IMR-90 (cell line): ENCODE data around the gene ERAP2. TPM values are rescaled to one million over a fixed set of nuclear protein-coding genes. Genes with fewer than 3 reads are reported as not detected.

ENCODE experiments used
- ATAC-seq: fragments of 200-7000 bp; cut with Tn5 transposase; 2 replicates; pipeline ENCODE4 v1.9.1; 2020; ENCODE audit warnings: low read depth, mild to moderate bottlenecking, moderate library complexity
- BruUV-seq: library from RNA; stranded (reverse); fragments of 400-500 nt; replicated peaks from 2 replicates; lab custom pipeline; 2021; lab: Mats Ljungman, UMichigan
- CTCF ChIA-PET: fragments of 300-600 bp; formaldehyde crosslinking; extraction: SDS; loops from one replicate; lab custom pipeline; 2021; ENCODE audit warnings: antibody characterized with exemption; lab: Yijun Ruan, JAX
- POLR2A ChIA-PET: fragments of 300-600 bp; sonication (Branson Sonifier 250); formaldehyde crosslinking; loops from one replicate; lab custom pipeline; 2022; ENCODE audit warnings: antibody characterized with exemption; ENCODE audit not compliant: unreplicated experiment; lab: Charles Lee
- DNase-seq: peaks from one replicate; pipeline ENCODE4 v3.0.0; 2013
- H2AFZ ChIP-seq: replicated peaks from 2 replicates; pipeline ENCODE3; 2013; ENCODE audit warnings: low read length, mild to moderate bottlenecking; ENCODE audit not compliant: poor library complexity
- H2AK5ac ChIP-seq: 2 replicates; pipeline ENCODE4 v1.6.1; 2013; ENCODE audit warnings: low read depth, low read length, inconsistent platforms
- H2AK9ac ChIP-seq: replicated peaks from 2 replicates; pipeline ENCODE3; 2013; ENCODE audit warnings: mild to moderate bottlenecking, low read depth, low read length, moderate library complexity; ENCODE audit not compliant: poor library complexity
- H2BK120ac ChIP-seq: 2 replicates; pipeline ENCODE4 v1.6.1; 2013; ENCODE audit warnings: low read depth, low read length, inconsistent platforms
- H2BK15ac ChIP-seq: 3 replicates; pipeline ENCODE4 v1.6.1; 2013; ENCODE audit warnings: low read depth, low read length, inconsistent platforms
- H2BK20ac ChIP-seq: 2 replicates; pipeline ENCODE4 v1.6.1; 2013; ENCODE audit warnings: low read depth, mild to moderate bottlenecking, inconsistent platforms, low read length, moderate library complexity
- H2BK5ac ChIP-seq: 2 replicates; pipeline ENCODE4 v1.6.1; 2013; ENCODE audit warnings: mild to moderate bottlenecking, low read depth, low read length, inconsistent platforms; ENCODE audit not compliant: poor library complexity, severe bottlenecking
- H3K14ac ChIP-seq: replicated peaks from 2 replicates; pipeline ENCODE4 v1.6.1; 2013; ENCODE audit warnings: low read depth, low read length, inconsistent platforms
- H3K18ac ChIP-seq: 2 replicates; pipeline ENCODE4 v1.6.1; 2013; ENCODE audit warnings: low read depth, low read length, control low read depth
- H3K23ac ChIP-seq: 2 replicates; pipeline ENCODE4 v1.6.1; 2013; ENCODE audit warnings: low read depth, low read length, inconsistent platforms
- H3K27ac ChIP-seq: 2 replicates; pipeline ENCODE4 v1.5.1; 2013; ENCODE audit warnings: mild to moderate bottlenecking, control low read depth, low read length; ENCODE audit not compliant: insufficient read depth
- H3K27me3 ChIP-seq: 2 replicates; pipeline ENCODE4 v1.6.1; 2013; ENCODE audit warnings: low read length; ENCODE audit not compliant: control insufficient read depth, insufficient read depth
- H3K36me3 ChIP-seq: 2 replicates; pipeline ENCODE4 v1.6.1; 2013; ENCODE audit warnings: low read length, mixed read lengths; ENCODE audit not compliant: control insufficient read depth, insufficient read depth
- H3K4ac ChIP-seq: 2 replicates; pipeline ENCODE4 v1.6.1; 2013; ENCODE audit warnings: low read depth, low read length, inconsistent platforms
- H3K4me1 ChIP-seq: 2 replicates; pipeline ENCODE4 v1.6.1; 2013; ENCODE audit warnings: low read length, mixed read lengths; ENCODE audit not compliant: control insufficient read depth, insufficient read depth
- H3K4me2 ChIP-seq: 2 replicates; pipeline ENCODE4 v1.6.1; 2013; ENCODE audit warnings: low read depth, mild to moderate bottlenecking, control low read depth, low read length, moderate library complexity
- H3K4me3 ChIP-seq: 2 replicates; pipeline ENCODE4 v1.5.1; 2013; ENCODE audit warnings: low read depth, mild to moderate bottlenecking, control low read depth, low read length, moderate library complexity; ENCODE audit not compliant: insufficient read depth
- H3K56ac ChIP-seq: 2 replicates; pipeline ENCODE4 v1.6.1; 2013; ENCODE audit warnings: low read length, inconsistent platforms; ENCODE audit not compliant: insufficient read depth; ENCODE audit errors: extremely low read depth
- H3K79me1 ChIP-seq, 2 experiments: 2 replicates each; pipeline ENCODE4 v1.6.1; 2013; ENCODE audit warnings: low read length in 2 of 2, inconsistent platforms in 1 of 2, low read depth in 1 of 2
- H3K9ac ChIP-seq: 2 replicates; pipeline ENCODE4 v1.6.1; 2013; ENCODE audit warnings: low read depth, low read length, control low read depth
- H3K9me1 ChIP-seq: 2 replicates; pipeline ENCODE4 v1.6.1; 2013; ENCODE audit warnings: low read length, inconsistent platforms; ENCODE audit not compliant: insufficient read depth
- H3K9me3 ChIP-seq: 2 replicates; pipeline ENCODE4 v1.6.1; 2013; ENCODE audit warnings: low read length; ENCODE audit not compliant: control insufficient read depth, insufficient read depth
- H4K20me1 ChIP-seq: 2 replicates; pipeline ENCODE4 v1.6.1; 2013; ENCODE audit warnings: low read length, inconsistent platforms; ENCODE audit not compliant: insufficient read depth
- H4K5ac ChIP-seq: 2 replicates; pipeline ENCODE4 v1.6.1; 2013; ENCODE audit warnings: mild to moderate bottlenecking, low read depth, low read length, control low read depth
- H4K8ac ChIP-seq, 2 experiments: 2 replicates each; pipeline ENCODE4 v1.6.1; 2013; ENCODE audit warnings: low read depth in 2 of 2, low read length in 2 of 2, control low read depth in 1 of 2, inconsistent platforms in 1 of 2
- H4K91ac ChIP-seq: 2 replicates; pipeline ENCODE4 v1.6.1; 2013; ENCODE audit warnings: low read depth, low read length, inconsistent platforms; ENCODE audit not compliant: insufficient read depth
- BHLHE40 ChIP-seq: fragments of 150-350 bp; IDR thresholded peaks from 2 replicates; pipeline ENCODE4 v1.6.1; 2016; ENCODE audit warnings: mild to moderate bottlenecking, low read depth, low read length
- CEBPB ChIP-seq: IDR thresholded peaks from 2 replicates; pipeline ENCODE4 v1.6.1; 2012; ENCODE audit warnings: low read depth, low read length, improper control_type of control experiment
- MAFK ChIP-seq: IDR thresholded peaks from 2 replicates; pipeline ENCODE4 v1.6.1; 2012; ENCODE audit warnings: low read depth, low read length, improper control_type of control experiment
- MAZ ChIP-seq: IDR thresholded peaks from 2 replicates; pipeline ENCODE4 v1.6.1; 2012; ENCODE audit warnings: low read depth, mild to moderate bottlenecking, low read length, improper control_type of control experiment, moderate library complexity, borderline replicate concordance
- MXI1 ChIP-seq: IDR thresholded peaks from 2 replicates; pipeline ENCODE4 v1.6.1; 2012; ENCODE audit warnings: low read depth, mild to moderate bottlenecking, low read length, moderate library complexity, borderline replicate concordance
- NFE2L2 ChIP-seq: fragments of 150-350 bp; IDR thresholded peaks from 2 replicates; pipeline ENCODE4 v1.6.1; 2016; ENCODE audit warnings: low read depth, mild to moderate bottlenecking, low read length
- POLR2A ChIP-seq: IDR thresholded peaks from 2 replicates; pipeline ENCODE4 v1.6.1; 2012; ENCODE audit warnings: mild to moderate bottlenecking, low read depth, low read length
- RCOR1 ChIP-seq: IDR thresholded peaks from 2 replicates; pipeline ENCODE4 v1.6.1; 2012; ENCODE audit warnings: mild to moderate bottlenecking, low read length, improper control_type of control experiment; ENCODE audit not compliant: insufficient replicate concordance
- RFX5 ChIP-seq: IDR thresholded peaks from 2 replicates; pipeline ENCODE4 v1.8.0; 2012; ENCODE audit warnings: low read depth, mild to moderate bottlenecking, low read length, moderate library complexity
- SMC3 ChIP-seq: fragments of 150-350 bp; IDR thresholded peaks from 2 replicates; pipeline ENCODE4 v1.6.1; 2016; ENCODE audit warnings: low read depth, mild to moderate bottlenecking, antibody characterized with exemption, low read length, moderate library complexity
- WGBS, 2 experiments: methylation state at CpG; one replicate each; pipeline versions ENCODE4 v1.1.5 to v1.1.7; 2013; ENCODE audit warnings: missing lambda C conversion rate in 2 of 2; ENCODE audit not compliant: insufficient read length in 1 of 2; ENCODE audit errors: extremely low coverage in 2 of 2; 5-methylcytosine and 5-hydroxymethylcytosine counted together
- dilution Hi-C: fragments of 300-500 bp; cut with HindIII; formaldehyde crosslinking; loops from one replicate; pipeline ENCODE4 v1.14.3; 2018; ENCODE audit warnings: low sequenced_read_pairs; ENCODE audit not compliant: unreplicated experiment
- in situ Hi-C: fragments of 300-500 bp; cut with MboI; formaldehyde crosslinking; loops from 3 replicates; pipeline ENCODE4 v1.14.3; 2019; ENCODE audit warnings: low sequenced_read_pairs, inconsistent platforms, mixed read lengths
- intact Hi-C: fragments of 100-400 bp; cut with micrococcal nuclease; formaldehyde crosslinking; loops from 2 replicates; pipeline ENCODE4 v1.10.0; 2022
- polyA plus RNA-seq, 3 experiments: library from polyadenylated mRNA; depleted of rRNA; stranded (reverse); fragments of >200 nt; gene quantifications; 2 replicates each; pipeline ENCODE4 v1.2.3, GENCODE V29; 2012; ENCODE audit warnings: low replicate concordance in 1 of 3
- total RNA-seq: library from RNA; depleted of rRNA; stranded (reverse); fragments of >200 nt; gene quantifications from 2 replicates; pipeline ENCODE4 v1.2.3, GENCODE V29; 2012
- TF ChIP-seq, protein P1 (sequence below): fragments of 150-350 bp; IDR thresholded peaks from 2 replicates; pipeline ENCODE4 v1.6.1; 2017; ENCODE audit warnings: mild to moderate bottlenecking, antibody characterized with exemption, low read length, low read depth
- TF ChIP-seq, protein P2 (sequence below): conservative IDR thresholded peaks from 2 replicates; pipeline ENCODE4 v1.5.1; 2012; ENCODE audit warnings: mild to moderate bottlenecking, low read depth, low read length, improper control_type of control experiment
- TF ChIP-seq, protein P3 (sequence below): fragments of 150-350 bp; IDR thresholded peaks from 2 replicates; pipeline ENCODE4 v1.6.1; 2016; ENCODE audit warnings: low read depth, mild to moderate bottlenecking, low read length, moderate library complexity, borderline replicate concordance

ERAP2 gene
- total and polyA plus RNA-seq, 2 of the 4 experiments (the other 2 are of a cell fraction): 10.6 to 21.3 TPM

DNA sequence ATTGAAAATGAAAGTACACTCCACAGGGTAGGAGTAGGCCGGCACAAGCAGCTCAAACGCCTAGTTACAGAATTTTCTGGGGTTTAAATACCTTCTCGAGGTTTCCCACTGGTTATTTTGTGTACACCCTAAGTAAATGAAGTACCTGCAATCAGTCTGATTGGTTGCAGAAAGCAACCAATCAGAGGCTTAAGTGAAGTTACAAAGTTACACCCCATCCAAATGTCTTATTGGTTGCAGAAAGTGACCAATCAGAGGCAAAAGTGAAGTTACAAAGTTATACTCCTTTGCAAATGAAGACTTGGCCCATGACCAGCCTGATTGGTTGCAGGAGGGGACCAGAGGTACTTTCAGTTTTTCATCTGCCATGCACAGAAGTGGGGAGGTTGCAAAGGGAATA, 33.2 kb upstream of the ERAP2 start:
- CTCF ChIA-PET: no interaction called here
- H3K18ac ChIP-seq: no peak overlapping the region

More for the DNA sequence above, 33.2 kb upstream of the ERAP2 start:
- H3K23ac ChIP-seq: no peak overlapping the region
- H2AFZ ChIP-seq: no peak overlapping the region
- in situ Hi-C loops (no loop called here), dilution Hi-C loops (no loop called here), intact Hi-C loops (no loop called here)
- H3K14ac ChIP-seq: no peak overlapping the region
- H3K9me1 ChIP-seq: no peaks in the 10 kb centered on the region
- H3K9ac ChIP-seq: no peak overlapping the region
- no peak for ATAC-seq
- H2BK15ac ChIP-seq: no peak overlapping the region
- TF ChIP-seq POLR2A (no peak), MAFK (no peak), BHLHE40 (no peak), NFE2L2 (no peak), CEBPB (no peak), MXI1 (no peak), RCOR1 (no peak), RFX5 (no peak), MAZ (no peak), SMC3 (no peak)
- TF ChIP-seq, protein P1, sequence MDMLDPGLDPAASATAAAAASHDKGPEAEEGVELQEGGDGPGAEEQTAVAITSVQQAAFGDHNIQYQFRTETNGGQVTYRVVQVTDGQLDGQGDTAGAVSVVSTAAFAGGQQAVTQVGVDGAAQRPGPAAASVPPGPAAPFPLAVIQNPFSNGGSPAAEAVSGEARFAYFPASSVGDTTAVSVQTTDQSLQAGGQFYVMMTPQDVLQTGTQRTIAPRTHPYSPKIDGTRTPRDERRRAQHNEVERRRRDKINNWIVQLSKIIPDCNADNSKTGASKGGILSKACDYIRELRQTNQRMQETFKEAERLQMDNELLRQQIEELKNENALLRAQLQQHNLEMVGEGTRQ: no peak
- TF ChIP-seq, protein P2, sequence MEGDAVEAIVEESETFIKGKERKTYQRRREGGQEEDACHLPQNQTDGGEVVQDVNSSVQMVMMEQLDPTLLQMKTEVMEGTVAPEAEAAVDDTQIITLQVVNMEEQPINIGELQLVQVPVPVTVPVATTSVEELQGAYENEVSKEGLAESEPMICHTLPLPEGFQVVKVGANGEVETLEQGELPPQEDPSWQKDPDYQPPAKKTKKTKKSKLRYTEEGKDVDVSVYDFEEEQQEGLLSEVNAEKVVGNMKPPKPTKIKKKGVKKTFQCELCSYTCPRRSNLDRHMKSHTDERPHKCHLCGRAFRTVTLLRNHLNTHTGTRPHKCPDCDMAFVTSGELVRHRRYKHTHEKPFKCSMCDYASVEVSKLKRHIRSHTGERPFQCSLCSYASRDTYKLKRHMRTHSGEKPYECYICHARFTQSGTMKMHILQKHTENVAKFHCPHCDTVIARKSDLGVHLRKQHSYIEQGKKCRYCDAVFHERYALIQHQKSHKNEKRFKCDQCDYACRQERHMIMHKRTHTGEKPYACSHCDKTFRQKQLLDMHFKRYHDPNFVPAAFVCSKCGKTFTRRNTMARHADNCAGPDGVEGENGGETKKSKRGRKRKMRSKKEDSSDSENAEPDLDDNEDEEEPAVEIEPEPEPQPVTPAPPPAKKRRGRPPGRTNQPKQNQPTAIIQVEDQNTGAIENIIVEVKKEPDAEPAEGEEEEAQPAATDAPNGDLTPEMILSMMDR: no peak
- TF ChIP-seq, protein P3, sequence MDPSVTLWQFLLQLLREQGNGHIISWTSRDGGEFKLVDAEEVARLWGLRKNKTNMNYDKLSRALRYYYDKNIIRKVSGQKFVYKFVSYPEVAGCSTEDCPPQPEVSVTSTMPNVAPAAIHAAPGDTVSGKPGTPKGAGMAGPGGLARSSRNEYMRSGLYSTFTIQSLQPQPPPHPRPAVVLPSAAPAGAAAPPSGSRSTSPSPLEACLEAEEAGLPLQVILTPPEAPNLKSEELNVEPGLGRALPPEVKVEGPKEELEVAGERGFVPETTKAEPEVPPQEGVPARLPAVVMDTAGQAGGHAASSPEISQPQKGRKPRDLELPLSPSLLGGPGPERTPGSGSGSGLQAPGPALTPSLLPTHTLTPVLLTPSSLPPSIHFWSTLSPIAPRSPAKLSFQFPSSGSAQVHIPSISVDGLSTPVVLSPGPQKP: no peak
- H3K4me3 ChIP-seq: no peak overlapping the region
- H4K8ac ChIP-seq: no peak overlapping the region
- H3K27me3 ChIP-seq: no peaks in the 10 kb centered on the region
- no peak overlapping the region for H3K4ac ChIP-seq
- DNase-seq: no peak
- H3K9me3 ChIP-seq: no peaks in the 10 kb centered on the region
- H3K4me2 ChIP-seq: no peak overlapping the region; the same call in 1 of the 2 replicates
- H3K36me3 ChIP-seq: no peaks in the 10 kb centered on the region
- no peak overlapping the region for H2AK9ac ChIP-seq
- H2BK120ac ChIP-seq: no peak overlapping the region
- POLR2A ChIA-PET: no interaction called here
- no peak overlapping the region for H4K5ac ChIP-seq
- H4K20me1 ChIP-seq: no peaks in the 10 kb centered on the region
- no peak overlapping the region for H2BK5ac ChIP-seq
- H3K56ac ChIP-seq: no peak overlapping the region
- no CpG with 5 or more reads among the region's 3 CpGs for WGBS, 2 experiments
- no TSS peak for BruUV-seq
- H3K4me1 ChIP-seq: no peaks in the 10 kb centered on the region
- no peak overlapping the region for H2AK5ac ChIP-seq
- H3K27ac ChIP-seq: no peak overlapping the region
- no peak overlapping the region for H4K91ac ChIP-seq
- H2BK20ac ChIP-seq: no peak overlapping the region
- no peaks in the 10 kb centered on the region for H3K79me1 ChIP-seq
